GM18519 (cell line): ENCODE data around the gene CCDC8.
"Not testable (repeated sequence)": the region's sequence is repeated elsewhere in the genome, so short reads cannot be mapped to it uniquely, and the experiment has no call there.

Experiments used
- ATAC-seq: cut with Tn5 transposase; IDR thresholded peaks from one replicate; pipeline ENCODE4 v1.9.1; 2021; ENCODE audit warnings: mild to moderate bottlenecking, moderate library complexity; ENCODE audit not compliant: unreplicated experiment, low FRiP score

The CCDC8 gene, protein sequence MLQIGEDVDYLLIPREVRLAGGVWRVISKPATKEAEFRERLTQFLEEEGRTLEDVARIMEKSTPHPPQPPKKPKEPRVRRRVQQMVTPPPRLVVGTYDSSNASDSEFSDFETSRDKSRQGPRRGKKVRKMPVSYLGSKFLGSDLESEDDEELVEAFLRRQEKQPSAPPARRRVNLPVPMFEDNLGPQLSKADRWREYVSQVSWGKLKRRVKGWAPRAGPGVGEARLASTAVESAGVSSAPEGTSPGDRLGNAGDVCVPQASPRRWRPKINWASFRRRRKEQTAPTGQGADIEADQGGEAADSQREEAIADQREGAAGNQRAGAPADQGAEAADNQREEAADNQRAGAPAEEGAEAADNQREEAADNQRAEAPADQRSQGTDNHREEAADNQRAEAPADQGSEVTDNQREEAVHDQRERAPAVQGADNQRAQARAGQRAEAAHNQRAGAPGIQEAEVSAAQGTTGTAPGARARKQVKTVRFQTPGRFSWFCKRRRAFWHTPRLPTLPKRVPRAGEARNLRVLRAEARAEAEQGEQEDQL

GRCh38 chr19:46413262-46414031, at the start of gene CCDC8:
CCDC8 (minus strand) TSS chr19:46413564; CDS start chr19:46412810, 754 bp downstream.
- ATAC-seq = no peak

DNA sequence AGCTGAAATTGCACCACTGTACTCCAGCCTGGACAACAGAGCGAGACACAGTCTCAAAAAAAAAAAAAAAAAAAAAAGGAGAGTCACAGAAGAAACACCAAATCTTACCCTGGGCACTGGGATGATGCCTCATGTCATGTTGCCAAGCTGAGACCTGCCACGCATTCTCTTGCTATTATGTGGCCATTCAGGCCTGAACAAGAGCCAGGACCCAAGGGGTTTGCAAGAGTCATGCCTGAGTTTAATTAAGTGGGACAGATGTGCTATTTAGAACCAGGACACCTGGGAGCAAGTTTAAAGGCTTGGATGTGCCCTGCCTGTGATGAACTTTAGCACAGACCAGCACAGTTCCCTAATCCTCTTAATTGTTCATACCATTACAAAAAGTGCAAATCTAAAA, 48.2 kb upstream of the CCDC8 start:
- ATAC-seq = no peak

DNA sequence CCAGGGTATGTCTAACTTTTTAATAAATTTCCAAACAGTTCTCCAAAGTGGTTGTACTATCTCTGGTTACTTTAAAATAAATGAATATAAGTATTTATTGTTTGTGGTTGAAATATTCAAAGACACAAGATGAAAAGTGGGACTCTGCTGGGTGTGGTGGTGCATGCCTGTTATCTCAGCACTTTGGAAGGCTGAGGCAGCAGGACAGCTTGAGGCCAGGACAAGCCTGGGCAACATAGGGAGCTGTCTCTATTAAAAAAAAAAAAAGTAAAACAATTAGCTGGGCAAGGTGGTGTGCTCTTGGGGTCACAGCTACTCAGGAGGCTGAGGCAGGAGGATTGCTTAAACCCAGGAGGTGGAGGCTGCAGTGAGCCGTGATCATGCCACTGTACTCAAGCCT, 47.6 kb upstream of the CCDC8 start:
- no peak for ATAC-seq

GRCh38 chr19:46460055-46460454, 46.7 kb upstream of the CCDC8 start:
- ATAC-seq = no peak

- no peak for ATAC-seq
Observed at GRCh38 chr19:46456930-46457329, 43.6 kb upstream of the CCDC8 start.

DNA sequence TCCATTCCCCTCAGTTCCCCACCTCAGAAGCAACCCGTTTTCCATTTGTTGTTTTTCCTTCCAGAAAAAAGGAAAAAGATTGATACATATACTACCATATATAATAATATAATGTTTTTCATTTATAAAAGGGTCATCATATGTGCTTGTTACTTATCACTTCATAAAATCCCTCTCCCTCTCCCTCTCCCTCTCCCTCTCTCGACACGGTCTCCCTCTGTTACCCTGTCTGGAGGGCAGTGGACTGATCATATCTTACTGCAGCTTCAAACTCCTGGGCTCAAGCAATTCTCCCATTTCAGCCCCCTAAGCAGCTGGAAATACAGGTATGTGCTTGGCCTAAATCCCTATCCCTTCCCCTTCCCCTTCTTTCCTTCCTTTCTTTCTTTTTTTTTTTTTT, 40.9 kb upstream of the CCDC8 start:
- no peak for ATAC-seq

DNA sequence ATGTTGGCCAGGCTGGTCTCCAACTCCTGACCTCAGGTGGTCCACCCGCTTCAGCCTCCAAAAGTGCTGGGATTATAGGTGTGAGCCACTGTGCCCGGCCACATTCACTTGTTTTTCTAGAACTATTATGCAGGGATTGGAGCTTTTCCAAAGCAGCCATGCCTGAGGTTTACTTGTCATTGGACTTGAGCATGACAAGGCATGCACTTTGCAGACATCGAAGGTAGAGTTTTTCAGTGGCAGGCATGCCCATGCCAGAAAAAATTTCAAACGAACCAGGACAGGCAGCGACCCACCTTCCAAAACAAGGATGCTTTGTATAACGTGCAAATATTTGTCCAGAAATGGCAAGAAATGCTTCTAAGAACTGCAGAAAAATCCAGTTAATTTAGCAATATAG, 40.3 kb upstream of the CCDC8 start:
- no peak for ATAC-seq

- no peak for ATAC-seq
Observed at GRCh38 chr19:46452186-46452585, 38.8 kb upstream of the CCDC8 start.

- no peak for ATAC-seq
Observed at GRCh38 chr19:46451352-46451751, 38.0 kb upstream of the CCDC8 start.

GRCh38 chr19:46450737-46451136, 37.4 kb upstream of the CCDC8 start:
- ATAC-seq = no peak

DNA sequence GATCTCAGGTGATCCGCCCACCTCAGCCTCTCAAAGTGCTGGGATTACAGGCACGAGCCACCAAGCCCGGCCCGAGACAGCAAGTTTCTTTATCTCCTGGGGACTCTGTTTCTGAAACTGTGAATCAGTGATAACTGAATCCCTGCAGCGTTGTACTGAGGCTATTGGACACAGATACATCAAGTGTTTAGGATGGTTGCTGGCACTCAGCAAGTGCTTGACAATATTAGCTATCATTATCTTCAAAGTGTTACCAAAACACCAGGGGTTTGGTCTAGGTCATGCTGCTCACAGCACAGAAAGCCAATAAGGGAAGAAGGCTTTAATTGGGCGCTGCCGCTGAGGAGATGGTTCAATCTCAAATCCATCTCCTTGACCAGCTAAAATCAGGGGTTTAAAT, 35.9 kb upstream of the CCDC8 start:
- no peak for ATAC-seq

- ATAC-seq = no peak
Observed at GRCh38 chr19:46448601-46449000, 35.2 kb upstream of the CCDC8 start.

- ATAC-seq = no peak
Observed at GRCh38 chr19:46447824-46448223, 34.5 kb upstream of the CCDC8 start.

- no peak for ATAC-seq
Observed at GRCh38 chr19:46447006-46447405, 33.6 kb upstream of the CCDC8 start.

- ATAC-seq = no peak
Observed at GRCh38 chr19:46446021-46446420, 32.7 kb upstream of the CCDC8 start.

GRCh38 chr19:46442808-46443450, 29.6 kb upstream of the CCDC8 start:
- ATAC-seq = no peak

DNA sequence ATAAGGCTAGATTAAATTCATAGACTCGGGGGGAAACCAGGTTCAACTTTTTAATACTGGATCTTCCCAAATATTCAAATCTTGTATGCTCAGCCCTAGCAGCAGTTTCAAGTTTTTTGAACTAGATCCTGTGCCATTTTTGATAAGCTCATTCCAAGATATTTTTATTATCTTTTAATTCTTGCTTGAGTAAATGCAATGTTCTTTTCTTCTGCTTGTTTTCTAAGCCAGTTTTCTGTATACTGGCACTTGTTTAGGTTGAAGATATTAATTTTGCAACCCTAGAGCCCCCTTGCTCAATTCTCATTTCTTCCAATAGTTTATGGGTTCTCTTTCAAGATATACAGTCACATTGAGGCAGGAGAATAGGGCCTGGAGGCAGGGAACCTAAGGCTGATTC, 28.5 kb upstream of the CCDC8 start:
- no peak for ATAC-seq

GRCh38 chr19:46435689-46436088, 22.3 kb upstream of the CCDC8 start:
- ATAC-seq = not testable (repeated sequence)

- no peak for ATAC-seq
Observed at GRCh38 chr19:46435009-46435408, 21.6 kb upstream of the CCDC8 start.

DNA sequence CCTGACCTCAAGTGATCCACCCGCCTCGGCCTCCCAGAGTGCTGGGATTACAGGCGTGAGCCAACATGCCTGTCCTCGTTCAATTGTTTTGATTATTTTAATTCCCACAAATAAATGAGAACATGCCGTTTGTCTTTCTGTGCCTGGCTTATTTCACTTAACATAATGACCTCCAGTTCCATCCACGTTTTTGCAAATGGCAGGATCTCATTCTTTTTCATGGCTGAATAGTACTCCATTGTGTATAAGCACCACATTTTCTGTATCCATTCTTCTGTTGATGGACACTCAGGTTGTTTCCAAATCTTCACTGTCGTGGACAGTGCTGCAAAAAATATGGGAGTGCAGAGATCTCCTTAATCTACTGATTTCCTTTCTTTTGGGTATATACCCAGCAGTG, 20.1 kb upstream of the CCDC8 start:
- not testable (repeated sequence) for ATAC-seq

- ATAC-seq = no peak
Observed at GRCh38 chr19:46431824-46432223, 18.5 kb upstream of the CCDC8 start.
